PFSK-1 (cell line): Measurements from ENCODE around the gene NR2F6.

Experiments
- POLR2AphosphoS5 ChIP-seq: IDR thresholded peaks from 2 replicates; pipeline ENCODE4 v1.6.1; 2012; ENCODE audit warnings: low read depth, mild to moderate bottlenecking, control low read depth, low read length, moderate library complexity
- TF ChIP-seq, protein P1 (sequence below), 2 experiments: IDR thresholded peaks; 2 replicates each; pipeline versions ENCODE4 v1.6.1 to v1.8.0; 2011 to 2012; ENCODE audit warnings: low read depth in 2 of 2, low read length in 2 of 2, control low read depth in 1 of 2, inconsistent platforms in 1 of 2, mild to moderate bottlenecking in 1 of 2, moderate library complexity in 1 of 2; ENCODE audit not compliant: insufficient read depth in 1 of 2

DNA sequence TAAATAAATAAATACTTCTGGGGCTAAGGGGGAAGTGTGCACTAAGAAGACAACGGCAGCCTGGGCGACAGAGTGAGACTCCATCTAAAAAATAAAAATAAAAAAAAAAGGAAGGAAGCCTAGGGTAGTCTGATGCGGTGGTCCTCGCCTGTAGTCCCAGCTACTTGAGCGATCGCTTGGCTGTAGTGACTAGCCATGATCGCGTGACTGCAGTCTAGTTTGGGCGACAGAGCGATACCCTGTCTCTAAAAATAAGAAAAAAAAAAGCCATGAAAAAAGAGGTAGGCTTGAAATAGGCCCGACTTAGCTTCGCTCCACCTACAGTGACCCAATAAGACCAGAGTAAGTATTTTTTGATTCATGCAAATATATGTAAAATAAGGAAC is 20.9 kb upstream of the NR2F6 start:
- TF ChIP-seq POLR2AphosphoS5: no peak
- TF ChIP-seq, protein P1, sequence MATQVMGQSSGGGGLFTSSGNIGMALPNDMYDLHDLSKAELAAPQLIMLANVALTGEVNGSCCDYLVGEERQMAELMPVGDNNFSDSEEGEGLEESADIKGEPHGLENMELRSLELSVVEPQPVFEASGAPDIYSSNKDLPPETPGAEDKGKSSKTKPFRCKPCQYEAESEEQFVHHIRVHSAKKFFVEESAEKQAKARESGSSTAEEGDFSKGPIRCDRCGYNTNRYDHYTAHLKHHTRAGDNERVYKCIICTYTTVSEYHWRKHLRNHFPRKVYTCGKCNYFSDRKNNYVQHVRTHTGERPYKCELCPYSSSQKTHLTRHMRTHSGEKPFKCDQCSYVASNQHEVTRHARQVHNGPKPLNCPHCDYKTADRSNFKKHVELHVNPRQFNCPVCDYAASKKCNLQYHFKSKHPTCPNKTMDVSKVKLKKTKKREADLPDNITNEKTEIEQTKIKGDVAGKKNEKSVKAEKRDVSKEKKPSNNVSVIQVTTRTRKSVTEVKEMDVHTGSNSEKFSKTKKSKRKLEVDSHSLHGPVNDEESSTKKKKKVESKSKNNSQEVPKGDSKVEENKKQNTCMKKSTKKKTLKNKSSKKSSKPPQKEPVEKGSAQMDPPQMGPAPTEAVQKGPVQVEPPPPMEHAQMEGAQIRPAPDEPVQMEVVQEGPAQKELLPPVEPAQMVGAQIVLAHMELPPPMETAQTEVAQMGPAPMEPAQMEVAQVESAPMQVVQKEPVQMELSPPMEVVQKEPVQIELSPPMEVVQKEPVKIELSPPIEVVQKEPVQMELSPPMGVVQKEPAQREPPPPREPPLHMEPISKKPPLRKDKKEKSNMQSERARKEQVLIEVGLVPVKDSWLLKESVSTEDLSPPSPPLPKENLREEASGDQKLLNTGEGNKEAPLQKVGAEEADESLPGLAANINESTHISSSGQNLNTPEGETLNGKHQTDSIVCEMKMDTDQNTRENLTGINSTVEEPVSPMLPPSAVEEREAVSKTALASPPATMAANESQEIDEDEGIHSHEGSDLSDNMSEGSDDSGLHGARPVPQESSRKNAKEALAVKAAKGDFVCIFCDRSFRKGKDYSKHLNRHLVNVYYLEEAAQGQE (IDR thresholded peaks at IDR 0.05; ENCODE audit: insufficient read depth in 1 of 2, low read depth in 2 of 2, low read length in 2 of 2): no peak
